HEK293T (cell line): ENCODE results near the gene SLC39A7.

Experiments
- CTCF ChIA-PET: fragments of 350-600 bp; formaldehyde crosslinking; extraction: SDS; loops from one replicate; lab custom pipeline; 2021; ENCODE audit warnings: antibody characterized with exemption, inconsistent platforms; lab: Yijun Ruan, JAX
- POLR2A ChIA-PET: fragments of 350-600 bp; formaldehyde crosslinking; extraction: SDS; loops from one replicate; lab custom pipeline; 2020; ENCODE audit warnings: antibody characterized with exemption, inconsistent platforms; lab: Yijun Ruan, JAX
- DNase-seq: peaks from one replicate; pipeline ENCODE4 v3.0.0; 2012; ENCODE audit warnings: mixed read lengths; ENCODE audit errors: extremely low spot score
- ARNT ChIP-seq: fragments of 450-650 bp; IDR thresholded peaks from 2 replicates; pipeline ENCODE4 v1.6.1; 2017; ENCODE audit warnings: mild to moderate bottlenecking
- BHLHE40 ChIP-seq: fragments of 450-650 bp; IDR thresholded peaks from 2 replicates; pipeline ENCODE4 v1.6.1; 2016; ENCODE audit warnings: mild to moderate bottlenecking, moderate library complexity, borderline replicate concordance
- CTBP1 ChIP-seq: fragments of 450-650 bp; IDR thresholded peaks from 2 replicates; pipeline ENCODE4 v1.6.1; 2016; ENCODE audit warnings: borderline replicate concordance
- ELF4 ChIP-seq: fragments of 450-650 bp; IDR thresholded peaks from 2 replicates; pipeline ENCODE4 v1.6.1; 2017; ENCODE audit warnings: antibody characterized with exemption
- FOXA1 ChIP-seq: fragments of 450-650 bp; IDR thresholded peaks from 2 replicates; pipeline ENCODE4 v1.6.1; 2016; ENCODE audit warnings: mild to moderate bottlenecking
- FOXK2 ChIP-seq: fragments of 450-650 bp; IDR thresholded peaks from 2 replicates; pipeline ENCODE4 v1.6.1; 2016; ENCODE audit warnings: mild to moderate bottlenecking
- FOXM1 ChIP-seq: fragments of 450-650 bp; IDR thresholded peaks from 2 replicates; pipeline ENCODE4 v1.6.1; 2017; ENCODE audit warnings: mild to moderate bottlenecking, borderline replicate concordance
- HDGF ChIP-seq: fragments of 450-650 bp; IDR thresholded peaks from 2 replicates; pipeline ENCODE4 v1.6.1; 2017; ENCODE audit warnings: antibody characterized with exemption, borderline replicate concordance
- L3MBTL2 ChIP-seq: fragments of 450-650 bp; conservative IDR thresholded peaks from 2 replicates; pipeline ENCODE4 v1.6.1; 2016; ENCODE audit warnings: mild to moderate bottlenecking
- LEF1 ChIP-seq: fragments of 450-650 bp; IDR thresholded peaks from 2 replicates; pipeline ENCODE4 v1.6.1; 2017; ENCODE audit warnings: mild to moderate bottlenecking, borderline replicate concordance
- NFRKB ChIP-seq: fragments of 450-650 bp; IDR thresholded peaks from 2 replicates; pipeline ENCODE4 v1.6.1; 2016; ENCODE audit warnings: mild to moderate bottlenecking, moderate library complexity
- SP1 ChIP-seq: fragments of 450-650 bp; IDR thresholded peaks from 2 replicates; pipeline ENCODE4 v1.6.1; 2017
- SUZ12 ChIP-seq: fragments of 450-650 bp; IDR thresholded peaks from 2 replicates; pipeline ENCODE4 v1.6.1; 2016; ENCODE audit warnings: mild to moderate bottlenecking
- TARDBP ChIP-seq: fragments of 450-650 bp; IDR thresholded peaks from 2 replicates; pipeline ENCODE4 v1.6.1; 2016
- ZNF384 ChIP-seq: fragments of 450-650 bp; IDR thresholded peaks from 2 replicates; pipeline ENCODE4 v1.6.1; 2016
- TF ChIP-seq, protein P1 (sequence below): fragments of 450-650 bp; IDR thresholded peaks from 2 replicates; pipeline ENCODE4 v1.6.1; 2016

The SLC39A7 gene

DNA sequence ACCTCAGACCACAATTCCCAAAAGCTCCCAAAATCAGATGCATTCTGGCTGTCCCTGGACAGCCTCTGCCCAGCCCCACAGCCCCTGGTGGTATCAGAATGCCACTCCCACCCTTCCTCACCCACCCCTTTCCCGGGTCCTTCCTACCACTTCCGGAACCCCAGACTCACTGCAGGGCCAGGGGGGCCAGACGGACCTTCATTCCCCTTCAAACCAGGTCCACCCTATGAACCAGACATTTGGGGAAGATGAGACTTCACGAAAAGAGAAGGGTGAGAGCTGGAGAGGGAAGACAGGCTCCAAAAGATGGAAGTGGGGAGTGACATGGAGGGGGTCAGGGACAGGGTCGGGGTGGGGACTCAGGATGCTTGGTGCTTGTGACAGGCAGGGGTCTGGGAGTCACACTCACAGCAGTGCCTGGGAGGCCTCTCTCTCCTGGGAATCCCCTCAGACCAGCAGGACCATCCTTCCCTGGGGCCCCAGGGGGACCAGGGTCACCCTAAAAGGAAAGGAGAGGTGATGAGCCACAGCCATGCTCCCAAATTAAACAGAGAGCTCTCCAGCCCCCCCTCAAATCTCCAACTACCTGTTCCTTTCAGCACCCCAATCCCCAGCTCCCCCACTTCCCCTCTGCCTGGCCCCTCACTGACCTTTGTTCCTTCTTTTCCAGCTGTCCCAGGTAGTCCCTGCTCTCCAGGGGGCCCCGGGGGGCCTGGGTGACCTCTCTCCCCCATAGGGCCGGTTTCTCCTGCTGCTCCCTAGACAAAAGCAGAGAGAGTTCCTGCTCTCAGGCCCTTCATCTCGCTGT lies 28.6 kb upstream of the SLC39A7 start:
- no peak for DNase-seq
- POLR2A ChIA-PET, result no interaction called here
- TF ChIP-seq FOXA1 (no peak), SP1 (no peak)
- CTCF ChIA-PET, result interaction anchor here (0.6 to 1.1 kb wide), 3 partner anchors 12 to 67 kb away, joined by 3 to 4 read pairs (median 3); no protein-coding TSS in a partner anchor

DNA sequence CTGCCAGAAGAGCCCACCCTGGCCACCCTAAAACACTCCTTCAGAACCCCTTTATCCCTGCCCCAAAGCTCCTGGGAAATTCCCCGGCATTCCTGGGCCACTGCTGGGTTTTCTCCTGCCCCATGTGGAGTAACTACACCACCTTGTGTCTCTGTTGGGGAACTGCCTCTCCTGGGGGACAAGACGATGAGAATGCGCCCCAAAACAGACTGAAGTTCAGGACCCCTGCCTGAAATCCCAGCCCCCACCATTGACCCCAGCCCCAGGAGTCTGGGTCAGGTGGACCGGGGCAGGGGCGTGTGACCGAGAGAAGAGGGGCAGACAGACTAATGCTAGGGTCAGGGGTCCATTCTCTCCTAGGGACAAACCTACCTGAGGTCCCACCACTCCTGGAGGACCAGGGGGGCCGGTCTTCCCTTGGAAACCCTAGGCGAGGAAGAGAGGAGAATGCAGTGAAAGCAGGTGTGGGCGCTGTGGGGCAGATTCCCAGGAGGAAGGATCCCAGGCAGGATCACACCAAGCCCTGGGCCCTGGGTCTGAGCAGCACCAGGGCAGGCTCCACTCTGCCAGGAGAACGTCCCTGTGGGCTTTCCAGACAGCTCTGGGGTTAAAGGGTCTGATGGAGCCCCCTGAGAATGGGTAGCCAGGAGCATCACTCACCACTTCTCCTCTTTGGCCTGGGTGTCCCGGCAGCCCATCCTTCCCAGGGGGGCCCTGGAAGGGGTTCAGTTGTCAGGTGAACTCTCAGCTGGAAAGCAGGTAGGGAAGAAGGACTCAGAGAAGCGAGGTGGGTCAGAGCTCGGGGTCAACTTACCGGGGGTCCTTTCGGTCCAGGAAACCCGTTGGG lies 27.8 kb upstream of the SLC39A7 start:
- TF ChIP-seq SP1 (no peak), HDGF (no peak), ZNF384 (no peak), LEF1 (no peak), CTBP1 (no peak), TARDBP (no peak), ELF4 (no peak), SUZ12 (no peak), BHLHE40 (no peak), NFRKB (no peak), FOXK2 (no peak), FOXM1 (no peak), L3MBTL2 (no peak), ARNT (no peak), FOXA1 (no peak)
- TF ChIP-seq, protein P1, sequence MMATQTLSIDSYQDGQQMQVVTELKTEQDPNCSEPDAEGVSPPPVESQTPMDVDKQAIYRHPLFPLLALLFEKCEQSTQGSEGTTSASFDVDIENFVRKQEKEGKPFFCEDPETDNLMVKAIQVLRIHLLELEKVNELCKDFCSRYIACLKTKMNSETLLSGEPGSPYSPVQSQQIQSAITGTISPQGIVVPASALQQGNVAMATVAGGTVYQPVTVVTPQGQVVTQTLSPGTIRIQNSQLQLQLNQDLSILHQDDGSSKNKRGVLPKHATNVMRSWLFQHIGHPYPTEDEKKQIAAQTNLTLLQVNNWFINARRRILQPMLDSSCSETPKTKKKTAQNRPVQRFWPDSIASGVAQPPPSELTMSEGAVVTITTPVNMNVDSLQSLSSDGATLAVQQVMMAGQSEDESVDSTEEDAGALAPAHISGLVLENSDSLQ, result no peak
- ChIA-PET CTCF (interaction anchor here (0.6 to 1.2 kb wide), 4 partner anchors 11 to 66 kb away, joined by 3 to 4 read pairs (median 4); no protein-coding TSS in a partner anchor), POLR2A (no interaction called here)
- peak; percentile 36 for DNase-seq

DNA sequence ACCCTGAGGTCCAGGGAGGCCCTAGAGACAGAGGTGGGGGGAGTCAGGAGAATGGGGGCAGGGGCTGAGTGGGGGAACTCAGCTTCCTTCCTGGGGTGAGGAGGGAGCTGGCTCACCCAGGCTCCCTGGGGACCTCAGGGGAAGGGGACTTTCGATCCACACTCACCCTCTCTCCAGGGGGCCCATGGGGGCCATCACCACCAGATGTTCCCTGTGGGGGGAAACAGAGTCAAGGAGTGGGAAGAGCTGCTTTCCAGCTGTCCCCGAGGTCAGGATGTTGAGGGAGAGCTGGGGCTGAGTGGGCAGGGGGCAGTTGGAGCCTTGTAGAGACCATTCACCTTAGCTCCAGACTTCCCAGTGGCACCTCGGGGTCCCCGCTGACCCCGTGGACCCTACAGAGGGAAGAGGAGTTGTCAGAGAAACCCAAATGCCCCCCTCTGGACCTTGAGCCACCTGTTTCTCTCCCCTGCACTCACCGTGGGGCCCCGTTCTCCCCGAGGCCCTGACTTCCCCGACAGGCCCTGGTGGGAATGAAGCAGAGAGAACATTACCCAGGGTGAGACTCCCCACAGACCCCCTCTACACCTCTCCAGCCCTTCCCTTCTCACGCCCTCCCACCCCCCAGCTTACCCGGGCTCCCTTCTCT lies 27.0 kb upstream of the SLC39A7 start:
- CTCF ChIA-PET, result interaction anchor here (1.2 kb wide), 1 partner anchor 12 kb away, joined by 4 read pairs; no protein-coding TSS in a partner anchor
- POLR2A ChIA-PET, result interaction anchor here (1.1 kb wide), 1 partner anchor 76 kb away, joined by 3 read pairs; no protein-coding TSS in a partner anchor
- no peak for DNase-seq
- TF ChIP-seq ZNF384 (no peak), CTBP1 (no peak), SP1 (no peak), TARDBP (no peak), FOXM1 (no peak)

DNA sequence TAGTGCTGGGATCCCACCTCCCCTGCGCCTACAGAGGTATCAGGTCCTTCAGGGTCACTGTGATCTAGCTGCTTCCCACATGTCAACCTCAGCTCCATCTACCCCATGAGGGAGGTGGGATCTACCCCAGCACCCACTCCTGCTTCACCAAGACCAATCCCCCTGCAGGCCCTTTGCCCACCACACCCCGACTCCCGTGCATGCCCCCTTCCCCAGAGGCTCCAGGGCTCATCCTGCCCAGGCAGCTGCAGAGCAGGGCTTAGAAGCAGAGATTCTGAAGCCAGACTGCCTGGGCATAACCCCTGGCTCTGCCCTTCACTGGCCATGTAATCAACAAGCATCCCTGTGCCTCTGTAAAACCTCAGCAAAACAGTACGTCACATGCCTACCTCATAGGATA lies 25.9 kb upstream of the SLC39A7 start:
- TF ChIP-seq FOXK2, result no peak
- no peak for TF ChIP-seq LEF1
- POLR2A ChIA-PET, result no interaction called here
- CTCF ChIA-PET, result no interaction called here
- no peak for DNase-seq

DNA sequence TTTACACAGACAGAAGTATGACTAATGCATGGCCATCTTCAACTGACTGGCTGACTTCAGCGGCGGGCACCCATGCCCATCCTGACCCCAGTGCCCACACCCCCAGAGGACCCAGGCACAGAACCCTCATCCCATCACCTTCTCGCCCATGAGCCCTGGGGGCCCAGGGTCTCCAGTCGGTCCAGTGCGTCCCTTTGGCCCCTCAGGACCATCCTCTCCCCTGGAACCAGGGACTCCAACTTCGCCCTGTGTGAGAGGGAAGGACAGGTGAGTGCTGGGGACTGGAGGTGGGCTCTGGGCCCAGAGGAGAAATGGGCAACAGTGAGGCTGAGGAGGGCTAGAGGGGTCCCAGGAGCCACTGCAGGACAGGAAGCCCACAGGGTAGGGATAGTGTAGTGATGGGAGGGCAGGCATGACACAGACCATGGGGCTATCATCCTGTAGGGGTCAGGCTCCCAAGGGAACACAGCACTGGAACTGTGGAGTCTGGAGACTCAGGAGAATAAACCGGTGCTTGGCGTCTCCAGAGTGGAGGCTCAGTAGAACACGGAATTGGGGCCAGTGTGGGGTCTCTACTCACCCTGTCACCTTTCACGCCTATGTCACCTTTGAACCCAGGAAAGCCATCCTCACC lies 25.1 kb upstream of the SLC39A7 start:
- ChIA-PET POLR2A (interaction anchor here (1.1 kb wide), 1 partner anchor 32 kb away, joined by 3 read pairs; no protein-coding TSS in a partner anchor), CTCF (no interaction called here)
- DNase-seq, result no peak
- TF ChIP-seq NFRKB (no peak), SUZ12 (no peak), FOXM1 (no peak), CTBP1 (no peak), ARNT (no peak), SP1 (no peak), ZNF384 (no peak)
- TF ChIP-seq, protein P1, result no peak

DNA sequence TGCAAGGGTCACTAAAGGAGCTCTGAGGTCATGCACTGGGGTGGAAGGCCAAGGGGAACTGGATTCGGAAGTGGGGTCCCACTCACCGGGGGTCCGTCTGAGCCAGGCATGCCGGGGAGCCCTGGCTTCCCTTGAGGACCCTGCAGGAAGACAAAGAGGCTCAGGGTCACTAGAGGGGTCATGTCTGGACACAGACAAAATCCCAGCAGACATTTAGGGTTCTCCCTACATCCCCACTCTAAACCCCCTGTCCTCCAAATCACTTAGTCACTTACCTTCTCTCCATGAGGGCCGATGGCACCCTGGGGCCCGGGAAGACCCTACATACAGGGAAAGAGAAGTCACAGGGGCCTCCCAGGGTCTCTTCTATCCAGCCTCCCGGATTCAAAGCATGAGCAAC lies 23.8 kb upstream of the SLC39A7 start:
- no peak for DNase-seq
- ChIA-PET CTCF (no interaction called here), POLR2A (no interaction called here)
- no peak for TF ChIP-seq FOXA1
- TF ChIP-seq, protein P1, result no peak
- TF ChIP-seq TARDBP, result no peak
- no peak for TF ChIP-seq L3MBTL2
- TF ChIP-seq FOXK2, result no peak
- no peak for TF ChIP-seq ZNF384
- no peak for TF ChIP-seq NFRKB
- no peak for TF ChIP-seq CTBP1
- no peak for TF ChIP-seq HDGF
- no peak for TF ChIP-seq SUZ12
- TF ChIP-seq SP1, result no peak
- TF ChIP-seq ELF4, result no peak
- TF ChIP-seq FOXM1, result no peak
- TF ChIP-seq BHLHE40, result no peak
